GM18505 (cell line): Measurements from ENCODE around the gene AGRN.
"Not testable (repeated sequence)": the region's sequence is repeated elsewhere in the genome, so short reads cannot be mapped to it uniquely, and the experiment has no call there.

Source experiments
- ATAC-seq: cut with Tn5 transposase; IDR thresholded peaks from one replicate; pipeline ENCODE4 v1.9.1; 2021; ENCODE audit not compliant: unreplicated experiment
- POLR2A ChIP-seq: IDR thresholded peaks from 4 replicates; pipeline ENCODE4 v1.6.1; 2011; ENCODE audit warnings: borderline replicate concordance; ENCODE audit not compliant: insufficient read depth, insufficient read length; ENCODE audit errors: extremely low read depth

AGRN gene

DNA sequence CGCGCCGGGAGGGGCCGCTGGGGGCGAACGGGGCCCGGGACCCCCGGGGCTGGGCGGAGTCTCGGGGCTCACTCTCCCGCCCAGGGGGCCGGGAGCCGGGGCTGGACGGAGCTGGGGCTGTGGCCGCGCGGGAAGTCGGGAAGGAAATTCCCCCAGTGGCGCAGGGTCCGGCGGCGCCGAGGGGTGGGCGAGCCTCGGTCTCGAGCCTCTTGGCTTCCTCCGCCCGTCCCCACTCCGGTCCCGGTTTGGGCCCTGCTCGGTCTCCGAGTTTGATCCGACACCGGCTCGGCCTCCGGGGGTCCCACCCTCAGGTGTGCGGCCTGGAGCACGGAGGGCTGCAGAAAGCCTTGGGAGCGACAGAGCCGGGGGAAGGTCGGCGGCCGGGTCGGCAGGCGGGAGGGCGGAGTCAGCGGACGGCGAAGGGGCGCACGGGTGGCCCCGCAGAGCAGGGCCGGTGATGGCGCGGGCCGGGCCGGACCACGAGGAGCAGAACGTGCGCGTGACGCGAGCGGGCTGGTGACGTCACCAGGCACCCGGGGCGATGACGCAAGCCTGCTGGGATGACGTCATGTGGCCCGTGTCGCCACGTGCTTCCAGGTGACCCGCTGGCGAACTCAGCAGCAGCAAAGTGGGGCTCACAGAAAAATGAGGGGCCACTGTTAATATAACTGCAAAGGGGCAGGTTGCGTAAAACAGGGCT, 19.4 kb upstream of the AGRN start:
- ATAC-seq = no peak
- TF ChIP-seq POLR2A = no peak

DNA sequence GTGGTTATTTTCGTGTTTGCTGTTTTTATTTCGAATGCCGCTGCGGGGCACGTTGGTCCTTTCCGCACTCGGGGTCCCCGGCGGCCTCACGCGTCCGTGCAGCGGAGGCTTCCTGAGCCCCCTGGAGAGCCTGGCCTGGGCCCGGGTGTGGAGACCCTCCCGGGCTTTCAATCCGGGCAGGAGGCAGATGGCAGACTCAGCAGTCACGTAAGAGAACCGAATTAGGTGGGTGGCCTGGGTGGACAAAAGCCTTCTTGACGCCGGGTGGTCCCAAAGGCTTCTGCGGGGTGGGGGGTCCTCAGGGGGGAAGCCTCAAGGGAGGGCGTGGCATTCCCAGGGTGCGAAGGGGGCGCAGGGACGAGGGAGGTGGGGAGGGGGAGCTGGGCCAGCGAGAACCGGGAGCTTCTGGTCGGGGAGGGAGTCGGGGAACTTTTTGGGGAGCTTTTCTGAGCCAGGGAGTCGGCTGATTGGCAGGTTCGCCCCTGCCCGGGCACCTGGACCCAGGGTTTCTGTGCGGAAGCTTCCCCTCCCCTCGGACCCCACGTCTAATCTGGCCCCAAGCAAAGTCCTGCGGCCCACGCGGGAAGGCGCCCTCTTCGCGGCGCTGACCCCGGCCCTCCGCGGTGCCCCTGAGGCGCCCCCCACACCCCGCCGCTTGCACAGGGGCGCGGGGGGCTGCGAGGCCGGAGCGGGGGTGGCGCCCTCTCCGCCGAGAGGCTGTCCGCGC, 18.7 kb upstream of the AGRN start:
- ATAC-seq = no peak
- no peak for TF ChIP-seq POLR2A

DNA sequence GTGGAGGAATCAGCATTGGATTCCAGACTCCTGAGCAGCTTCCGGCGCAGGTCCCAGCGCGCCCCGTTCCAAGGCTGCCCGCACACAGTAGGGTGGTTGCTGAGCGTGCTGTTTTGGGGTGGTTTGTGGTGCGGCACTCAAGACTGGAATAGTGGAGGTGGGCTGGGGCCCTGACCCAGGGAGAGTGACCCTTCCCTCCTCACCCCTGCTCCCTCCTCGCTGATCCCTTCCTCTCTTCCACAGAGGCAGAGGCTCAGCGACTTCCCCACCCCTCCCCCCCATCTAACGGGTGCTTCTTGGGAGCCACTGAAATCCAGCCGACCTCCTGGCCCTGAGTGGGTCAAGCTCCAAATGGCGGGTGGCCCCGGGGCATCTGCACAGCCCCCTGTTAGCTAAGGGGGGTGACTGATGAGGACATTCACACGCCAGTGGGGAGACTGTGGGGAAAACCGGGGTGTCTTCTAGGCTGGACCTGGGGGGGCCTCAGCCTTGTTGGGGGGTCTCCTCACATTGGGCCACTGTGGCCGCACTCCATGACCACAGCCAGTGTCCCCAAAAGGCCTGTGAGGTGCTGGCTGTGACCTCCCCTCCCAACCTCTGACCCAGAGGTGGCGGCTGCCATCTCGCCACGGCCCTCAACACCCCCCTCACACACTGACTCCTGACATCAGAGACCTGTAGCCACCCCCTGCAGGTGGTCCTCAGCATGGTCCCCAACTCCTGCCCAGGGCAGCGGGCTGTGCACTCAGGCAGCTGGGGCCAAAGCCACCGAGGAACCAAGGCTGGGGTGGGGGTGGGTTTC, 16.1 kb upstream of the AGRN start:
- ATAC-seq = no peak
- TF ChIP-seq POLR2A = no peak

DNA sequence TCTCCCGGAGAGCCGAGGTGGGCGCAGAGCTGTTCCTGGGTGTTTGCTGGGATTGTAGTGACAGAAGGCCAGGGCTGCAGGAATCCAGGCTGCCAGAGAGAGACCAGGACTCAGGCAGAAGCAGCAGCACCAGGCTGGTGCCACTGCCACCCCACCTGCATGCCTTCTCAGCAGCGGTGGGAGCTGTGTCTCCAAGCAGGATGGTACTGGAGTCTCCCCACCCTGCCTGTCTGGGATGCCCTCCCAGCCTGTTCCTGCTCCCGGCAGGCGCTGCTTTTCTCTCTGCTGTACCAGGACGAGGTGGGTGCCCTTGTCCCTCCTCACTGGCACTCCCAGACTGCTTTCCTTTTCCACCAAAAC, 15.5 kb upstream of the AGRN start:
- no peak for ATAC-seq
- no peak for TF ChIP-seq POLR2A

DNA sequence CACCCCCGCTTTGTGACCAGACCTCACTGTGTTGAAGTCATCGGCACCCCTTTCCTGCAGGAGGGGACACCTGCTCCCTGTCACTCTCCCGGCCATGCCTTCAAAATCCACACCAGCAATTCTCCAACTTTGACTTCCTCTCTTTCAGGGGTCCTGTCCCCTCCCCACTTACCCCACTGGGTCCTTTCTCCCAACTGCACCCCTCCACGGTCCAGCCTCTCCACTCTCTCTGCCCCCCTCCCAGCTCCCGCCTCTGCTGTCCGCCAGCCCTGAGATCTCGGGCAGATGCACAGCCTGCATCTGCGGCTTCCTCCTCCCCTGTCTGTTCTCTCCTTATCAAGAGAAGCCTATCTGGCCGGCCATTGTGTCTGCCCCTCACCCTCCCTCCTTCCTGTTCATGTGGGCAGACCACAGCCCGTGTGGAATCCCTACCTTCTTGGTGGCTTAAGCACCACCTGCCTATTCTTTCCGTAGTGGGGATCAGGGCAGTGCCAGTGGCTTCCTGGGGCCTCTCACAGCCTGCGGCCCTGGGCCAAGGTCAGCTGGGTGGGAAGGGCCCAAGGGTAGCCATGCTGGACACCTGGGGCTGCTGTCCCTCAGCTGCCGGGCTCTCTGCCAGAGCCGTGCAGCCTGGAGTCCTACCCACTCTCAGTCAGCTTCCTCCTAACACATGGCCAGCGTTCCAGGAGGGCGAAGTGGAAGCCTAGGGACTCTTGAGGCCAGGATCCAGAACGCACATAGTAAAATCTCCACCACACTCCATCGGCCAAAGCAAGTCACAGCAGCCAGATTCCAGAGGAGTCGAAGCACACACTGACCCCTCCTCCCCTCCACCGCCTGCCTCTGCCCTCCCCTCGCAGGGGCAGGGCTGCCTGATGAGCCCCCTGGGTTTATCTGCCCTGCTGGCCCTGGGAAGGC, 14.9 kb upstream of the AGRN start:
- no peak for ATAC-seq
- TF ChIP-seq POLR2A = no peak

DNA sequence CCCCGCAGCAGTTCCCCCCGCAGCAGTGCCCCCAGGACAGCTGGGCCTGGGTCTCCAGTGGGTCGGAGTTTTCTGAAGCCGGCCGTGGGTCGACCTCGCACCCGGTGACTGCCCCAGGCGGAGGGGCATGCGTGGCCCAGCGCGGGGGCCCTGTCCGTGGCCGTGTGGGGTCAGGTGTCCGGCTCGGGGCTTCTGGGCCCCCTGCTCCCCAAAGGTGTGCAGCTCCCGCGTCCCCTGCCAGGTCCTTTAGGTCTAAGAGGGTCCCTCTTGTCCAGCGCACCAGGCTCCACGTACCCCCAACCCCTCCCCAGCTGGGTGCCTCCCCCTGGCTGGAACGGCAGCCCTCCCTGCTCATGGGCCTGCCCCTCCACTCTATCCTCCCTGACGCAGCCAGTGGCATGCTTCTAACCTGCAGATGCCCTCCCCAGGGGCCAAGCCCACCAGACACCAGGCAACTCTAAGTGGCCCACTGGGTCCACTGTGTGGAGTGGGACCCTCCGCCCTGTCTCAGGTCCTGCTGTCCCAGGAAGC, 14.1 kb upstream of the AGRN start:
- no peak for ATAC-seq
- no peak for TF ChIP-seq POLR2A

DNA sequence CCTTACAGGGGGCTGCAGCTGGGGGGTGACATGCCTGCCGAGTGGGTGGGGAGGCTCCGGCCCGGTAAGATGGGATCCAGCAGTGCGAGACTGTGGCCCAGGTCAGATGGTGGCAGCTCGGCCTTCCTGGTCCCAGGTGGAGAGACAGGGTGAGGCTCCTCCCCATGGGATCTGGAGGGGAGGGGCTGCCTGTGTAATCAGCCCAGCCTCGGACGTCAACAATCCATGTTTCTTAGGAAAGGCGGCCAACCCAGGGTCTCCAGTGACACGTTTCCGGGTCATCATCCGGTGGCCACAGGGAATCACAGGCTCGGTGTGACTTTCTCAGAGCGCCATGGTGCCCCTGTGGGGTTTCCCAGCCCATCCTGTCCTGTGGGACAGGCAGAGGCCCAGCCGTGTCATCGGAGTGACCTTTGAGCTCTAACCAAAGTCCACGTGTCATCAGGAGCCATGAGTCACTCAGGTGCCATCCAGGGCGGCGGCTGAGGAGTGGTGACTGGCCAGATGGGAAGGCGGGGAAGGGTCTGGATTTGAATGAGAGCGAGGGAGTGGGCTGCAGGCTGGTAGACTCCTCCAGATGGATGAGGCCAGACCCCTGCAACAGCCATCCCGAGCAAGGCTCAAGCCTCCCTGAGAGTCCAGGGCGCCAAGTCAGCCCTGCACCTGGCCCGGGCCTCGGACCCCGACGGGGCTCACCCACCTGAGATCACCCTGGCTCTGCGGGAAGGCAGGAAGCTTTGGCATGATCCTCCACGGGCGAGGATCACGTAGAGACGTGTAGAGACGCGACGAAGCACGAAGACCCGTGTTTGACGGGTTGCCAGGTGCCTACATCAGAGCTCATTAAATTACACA, 13.4 kb upstream of the AGRN start:
- no peak for ATAC-seq

DNA sequence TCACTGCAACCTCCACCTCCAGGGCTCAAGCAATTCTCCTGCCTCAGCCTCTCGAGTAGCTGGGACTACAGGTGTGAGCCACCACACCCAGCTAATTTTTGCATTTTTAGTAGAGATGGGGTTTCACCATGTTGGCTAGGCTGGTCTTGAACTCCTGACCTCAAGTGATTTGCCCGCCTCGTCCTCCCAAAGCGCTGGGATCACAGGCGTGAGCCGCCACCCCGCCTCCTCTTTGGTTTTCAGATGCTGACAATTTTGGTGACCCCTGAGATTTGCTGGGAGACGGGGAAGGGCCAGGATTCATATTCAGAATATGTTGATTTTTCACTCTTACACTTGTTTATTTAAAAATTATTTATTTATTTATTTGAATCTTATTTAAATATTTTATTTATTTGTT, 9.8 kb upstream of the AGRN start:
- ATAC-seq = not testable (repeated sequence)

More for the DNA sequence above, 13.4 kb upstream of the AGRN start:
- TF ChIP-seq POLR2A = no peak

DNA sequence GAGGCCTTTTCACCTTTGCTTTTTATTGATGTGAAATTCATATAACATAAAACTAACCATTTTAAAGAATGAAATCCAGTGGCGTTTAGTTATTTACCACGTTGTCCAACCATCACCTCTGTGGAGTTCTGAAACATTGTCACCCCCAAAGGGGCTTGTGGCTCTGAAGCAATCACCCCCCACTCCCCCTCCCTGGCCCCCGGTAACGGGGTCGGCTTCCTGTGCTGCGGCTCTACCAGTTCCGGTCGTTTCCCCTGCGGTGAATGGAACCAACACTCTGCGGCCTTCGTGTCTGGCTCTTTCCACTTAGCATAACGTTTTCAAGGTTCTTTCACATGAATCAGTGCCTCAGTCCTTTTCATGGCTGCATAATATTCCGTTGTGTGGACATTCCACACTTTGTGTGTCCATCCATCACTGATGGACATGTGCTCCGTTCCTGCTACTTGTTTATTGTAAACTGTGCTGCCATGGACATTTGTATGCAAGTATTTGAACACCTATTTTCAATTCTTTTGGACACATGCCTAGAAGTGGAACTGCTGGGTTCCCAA, 8.4 kb upstream of the AGRN start:
- no peak for ATAC-seq
- TF ChIP-seq POLR2A = no peak

DNA sequence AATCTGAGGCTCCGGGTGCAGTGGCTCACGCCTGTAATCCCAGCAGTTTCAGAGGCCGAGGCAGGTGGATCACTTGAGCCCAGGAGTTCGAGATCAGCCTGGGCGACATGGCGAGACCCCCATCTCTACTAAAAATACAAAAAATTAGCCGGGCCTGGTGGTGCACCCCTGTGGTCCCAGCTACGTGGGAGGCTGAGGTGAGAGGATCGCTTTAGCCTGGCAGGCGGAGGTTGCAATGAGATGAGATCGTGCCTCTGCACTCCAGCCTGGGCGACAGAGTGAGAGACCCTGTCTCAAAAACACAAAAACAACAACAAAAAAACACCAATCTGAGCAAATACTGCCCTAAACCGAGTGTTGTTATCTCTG, 7.2 kb upstream of the AGRN start:
- ATAC-seq = not testable (repeated sequence)

DNA sequence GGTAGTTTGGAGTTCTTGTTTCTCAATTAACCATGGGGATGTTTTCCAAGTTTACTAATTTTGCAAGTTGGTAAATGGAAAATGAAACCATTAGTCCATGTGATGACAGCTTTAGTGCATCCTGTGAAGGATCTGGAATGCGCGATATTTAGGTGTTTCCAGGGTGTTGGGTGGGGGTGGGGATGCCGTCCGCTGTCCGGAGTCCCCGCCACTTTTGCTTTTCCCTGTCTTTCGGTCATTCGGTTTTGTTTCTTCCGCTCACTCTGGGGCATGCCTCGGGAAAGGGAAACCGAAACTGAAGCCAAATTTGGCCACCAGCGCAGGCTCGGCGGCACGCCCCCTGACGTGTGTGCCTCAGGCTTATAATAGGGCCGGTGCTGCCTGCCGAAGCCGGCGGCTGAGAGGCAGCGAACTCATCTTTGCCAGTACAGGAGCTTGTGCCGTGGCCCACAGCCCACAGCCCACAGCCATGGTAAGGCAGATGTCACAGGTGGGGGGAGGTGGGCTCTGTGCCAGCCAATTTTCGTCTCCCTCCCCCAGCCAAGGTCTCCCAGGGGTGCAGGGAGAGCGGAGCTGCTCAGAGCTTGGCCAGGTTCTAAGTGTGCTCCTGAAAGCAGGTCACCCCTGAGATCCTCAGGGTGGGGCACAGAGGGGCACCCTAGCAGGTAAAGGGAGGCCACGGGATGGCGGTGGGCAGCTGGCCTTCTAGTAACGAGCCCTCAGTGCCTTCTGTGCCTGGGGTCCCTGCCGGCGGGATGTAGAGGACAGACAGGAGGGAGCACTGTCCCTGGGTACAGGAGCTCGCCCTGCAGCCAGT, 6.6 kb upstream of the AGRN start, which contains the start of gene ISG15:
TSS of gene ISG15 (plus strand) at position 393 of the 817 bp plus-strand sequence. CDS start at position 470, 77 bp downstream.
- peak; percentile 91 for ATAC-seq
- TF ChIP-seq POLR2A = peak; percentile 97

DNA sequence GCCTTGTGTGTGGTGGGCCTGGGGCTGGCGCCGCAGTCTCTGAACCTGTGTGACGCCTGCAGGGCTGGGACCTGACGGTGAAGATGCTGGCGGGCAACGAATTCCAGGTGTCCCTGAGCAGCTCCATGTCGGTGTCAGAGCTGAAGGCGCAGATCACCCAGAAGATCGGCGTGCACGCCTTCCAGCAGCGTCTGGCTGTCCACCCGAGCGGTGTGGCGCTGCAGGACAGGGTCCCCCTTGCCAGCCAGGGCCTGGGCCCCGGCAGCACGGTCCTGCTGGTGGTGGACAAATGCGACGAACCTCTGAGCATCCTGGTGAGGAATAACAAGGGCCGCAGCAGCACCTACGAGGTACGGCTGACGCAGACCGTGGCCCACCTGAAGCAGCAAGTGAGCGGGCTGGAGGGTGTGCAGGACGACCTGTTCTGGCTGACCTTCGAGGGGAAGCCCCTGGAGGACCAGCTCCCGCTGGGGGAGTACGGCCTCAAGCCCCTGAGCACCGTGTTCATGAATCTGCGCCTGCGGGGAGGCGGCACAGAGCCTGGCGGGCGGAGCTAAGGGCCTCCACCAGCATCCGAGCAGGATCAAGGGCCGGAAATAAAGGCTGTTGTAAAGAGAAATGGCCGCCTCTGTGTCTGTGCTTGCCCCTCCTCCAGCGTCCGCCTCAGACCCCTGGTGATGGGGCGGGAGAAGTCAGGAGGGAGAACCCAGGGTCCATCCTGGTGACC, 5.8 kb upstream of the AGRN start:
- TF ChIP-seq POLR2A = peak; percentile 27
- no peak for ATAC-seq
